DMS79 treated with DMSO at 0.1 percent for 48 hours (cell line): ENCODE results near the gene PCP4L1.
"Not testable (repeated sequence)": the region's sequence is repeated elsewhere in the genome, so short reads cannot be mapped to it uniquely, and the experiment has no call there.

Source experiments
- DNase-seq: peaks from one replicate; lab custom pipeline; 2025; lab: John Stamatoyannopoulos, UW

Gene PCP4L1

GRCh38 chr1:161258439-161259344, at the start of gene PCP4L1:
Gene PCP4L1, plus strand, starts transcription at chr1:161258745. Its CDS starts 230 bp downstream, at chr1:161258975.
- peak; percentile 36 for DNase-seq

DNA sequence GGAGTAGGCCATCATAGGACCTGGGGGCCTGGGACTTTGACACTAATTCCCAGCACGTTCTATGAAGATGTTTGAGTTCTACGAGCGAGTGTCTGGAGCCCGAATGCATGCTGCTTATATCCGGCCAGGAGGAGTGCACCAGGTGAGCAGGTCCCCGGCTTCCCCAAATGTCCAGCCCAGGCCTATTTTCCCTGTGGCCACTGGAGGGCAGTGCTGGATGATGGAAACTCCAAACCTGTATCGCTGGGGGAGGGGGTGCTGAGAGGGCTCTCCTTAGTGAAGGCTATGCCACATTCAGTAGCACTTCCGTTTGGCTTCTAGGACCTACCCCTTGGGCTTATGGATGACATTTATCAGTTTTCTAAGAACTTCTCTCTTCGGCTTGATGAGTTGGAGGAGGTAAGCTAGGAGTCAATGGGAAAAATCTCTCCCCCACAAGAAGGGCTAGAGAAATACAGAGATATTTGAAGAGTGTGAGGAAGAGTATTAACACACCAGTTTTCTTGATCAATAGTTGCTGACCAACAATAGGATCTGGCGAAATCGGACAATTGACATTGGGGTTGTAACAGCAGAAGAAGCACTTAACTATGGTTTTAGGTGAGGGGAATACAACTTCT, 48.6 kb upstream of the PCP4L1 start:
- peak; percentile 56 for DNase-seq

DNA sequence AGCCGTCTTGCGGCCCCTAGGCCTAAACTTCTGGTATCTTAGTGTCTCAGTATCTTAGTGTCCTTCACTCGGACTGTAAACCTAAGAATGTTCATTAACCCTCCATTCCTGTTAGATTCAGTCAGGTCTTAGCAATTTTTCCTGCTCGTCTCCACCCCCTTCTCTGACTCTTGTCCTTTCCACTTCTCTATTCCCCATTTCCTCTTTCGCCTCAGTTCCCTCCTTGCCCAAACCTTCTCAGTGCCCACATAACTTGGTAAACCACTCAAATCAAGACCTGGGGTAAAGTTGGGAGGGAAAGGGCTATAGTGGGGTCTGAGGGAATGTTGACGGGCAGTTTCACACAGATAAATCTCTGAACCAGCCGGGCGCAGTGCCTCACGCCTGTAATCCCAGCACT, 44.2 kb upstream of the PCP4L1 start:
- no peak for DNase-seq

GRCh38 chr1:161215076-161215475, 43.5 kb upstream of the PCP4L1 start, which contains the start of gene FCER1G:
Gene FCER1G, plus strand, starts transcription at chr1:161215295. Its CDS starts 27 bp downstream, at chr1:161215322.
- DNase-seq = no peak

GRCh38 chr1:161216945-161217712, 41.4 kb upstream of the PCP4L1 start:
- peak; percentile 46 for DNase-seq

DNA sequence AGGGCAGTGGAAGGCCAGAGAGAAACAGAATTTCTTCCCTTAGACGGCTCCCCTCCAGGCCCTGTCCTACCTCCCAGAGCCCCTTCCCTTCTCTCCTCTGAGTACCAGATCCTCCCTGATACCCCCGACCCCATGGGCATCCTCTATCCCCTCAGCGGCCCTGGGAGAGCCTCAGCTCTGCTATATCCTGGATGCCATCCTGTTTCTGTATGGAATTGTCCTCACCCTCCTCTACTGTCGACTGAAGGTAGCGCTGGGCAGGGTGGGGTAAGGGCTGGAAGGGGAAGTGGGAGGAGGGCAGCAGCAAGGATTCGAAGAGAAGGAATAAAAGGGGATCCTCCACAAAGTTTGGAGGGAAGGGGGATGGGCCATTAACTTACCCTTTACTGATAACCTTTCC, 40.7 kb upstream of the PCP4L1 start:
- no peak for DNase-seq

GRCh38 chr1:161218301-161219077, 40.1 kb upstream of the PCP4L1 start:
- DNase-seq = no peak

DNA sequence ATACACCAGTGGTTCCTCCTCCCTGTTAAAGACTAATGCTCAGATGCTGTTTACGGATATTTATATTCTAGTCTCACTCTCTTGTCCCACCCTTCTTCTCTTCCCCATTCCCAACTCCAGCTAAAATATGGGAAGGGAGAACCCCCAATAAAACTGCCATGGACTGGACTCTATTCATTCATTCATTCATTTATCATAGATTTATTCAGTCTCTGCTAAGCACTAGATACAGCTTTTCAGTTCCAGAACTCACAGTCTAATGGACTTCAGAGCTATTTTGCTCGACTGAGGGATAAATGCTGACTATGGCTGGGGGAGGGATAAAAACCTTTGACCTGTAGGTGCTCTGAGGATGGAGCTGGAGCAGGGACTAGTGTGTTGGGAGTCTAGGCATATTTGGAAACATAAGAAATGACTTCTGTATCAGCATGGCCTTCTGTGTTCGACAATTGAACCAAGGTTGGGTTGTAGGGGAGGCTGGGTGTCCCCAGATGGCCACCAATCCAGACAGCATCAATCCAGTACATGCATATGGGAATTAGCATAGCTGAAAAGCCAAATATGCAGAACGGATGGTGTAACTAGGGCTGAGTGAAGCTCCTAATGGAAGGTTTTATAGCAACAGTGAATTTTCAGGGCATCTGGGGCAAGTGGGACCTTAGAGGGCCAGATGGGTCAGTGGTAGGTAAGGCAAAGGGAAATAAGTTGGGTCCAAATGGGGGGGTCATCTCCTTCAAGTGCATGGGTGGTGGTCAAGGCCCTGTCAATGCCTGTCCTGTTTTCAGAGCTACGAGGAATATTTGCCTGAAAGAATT, 39.3 kb upstream of the PCP4L1 start:
- no peak for DNase-seq

DNA sequence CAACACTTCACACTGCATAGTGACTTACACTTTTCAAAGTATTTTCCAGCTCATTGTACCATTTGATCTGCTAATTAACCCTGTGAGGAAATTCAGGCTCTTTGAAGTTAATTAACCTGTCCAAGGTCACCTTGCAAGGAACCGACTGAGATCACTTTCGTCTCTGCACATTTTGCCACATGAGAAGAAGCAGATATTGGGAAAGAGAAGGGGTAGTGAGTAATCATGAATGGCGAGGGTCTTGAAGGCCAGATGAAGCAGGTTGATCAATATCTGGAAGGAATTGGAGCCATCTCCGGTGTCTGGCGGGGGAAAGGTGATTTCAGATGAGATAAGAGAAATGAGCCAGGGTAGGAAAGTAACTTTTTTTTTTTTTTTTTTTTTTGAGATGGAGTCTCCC, 38.5 kb upstream of the PCP4L1 start:
- DNase-seq = no peak

GRCh38 chr1:161222175-161223019, 36.1 kb upstream of the PCP4L1 start:
- no peak for DNase-seq

DNA sequence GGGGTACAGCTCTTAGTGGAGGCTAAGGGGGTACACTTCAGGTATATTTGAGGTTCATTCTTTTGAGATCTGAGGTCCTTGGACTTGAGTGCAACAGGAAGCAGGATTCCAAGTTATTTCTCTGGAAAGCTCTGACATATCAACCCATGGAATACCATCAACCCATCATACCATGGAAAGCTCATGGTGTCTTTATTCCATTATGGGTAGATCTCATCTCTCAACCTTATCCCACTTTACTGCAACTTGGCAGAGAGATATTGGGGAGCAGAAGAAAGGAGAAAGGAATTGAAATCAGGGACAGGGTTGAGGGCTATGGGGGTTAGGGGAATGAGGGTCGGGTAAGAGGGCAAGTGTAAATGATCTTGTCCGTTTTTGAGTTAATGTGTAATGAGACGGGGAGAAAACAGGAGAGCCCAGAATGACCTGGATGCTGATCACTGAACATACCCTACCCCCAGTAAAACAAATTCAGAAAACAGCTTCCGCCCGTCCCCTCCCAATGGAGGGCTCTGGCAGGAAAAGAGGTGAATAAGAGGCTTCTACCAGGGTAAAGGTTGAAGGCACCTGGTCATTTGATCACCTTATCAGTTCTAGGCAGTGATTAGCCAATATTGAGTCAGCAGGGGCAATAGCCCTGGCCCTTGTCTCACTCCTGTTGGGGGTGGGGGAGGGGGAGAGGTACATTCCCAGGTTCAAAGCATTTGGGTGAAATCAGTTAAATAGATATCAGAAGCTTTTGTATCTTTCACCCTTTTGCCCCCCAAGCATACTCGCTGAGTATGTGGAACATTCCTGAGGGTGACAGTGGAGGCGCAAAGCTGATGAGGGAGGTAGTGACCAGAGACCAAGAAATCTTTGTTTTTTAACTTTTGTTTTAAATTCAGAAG, 34.5 kb upstream of the PCP4L1 start:
- DNase-seq = no peak

DNA sequence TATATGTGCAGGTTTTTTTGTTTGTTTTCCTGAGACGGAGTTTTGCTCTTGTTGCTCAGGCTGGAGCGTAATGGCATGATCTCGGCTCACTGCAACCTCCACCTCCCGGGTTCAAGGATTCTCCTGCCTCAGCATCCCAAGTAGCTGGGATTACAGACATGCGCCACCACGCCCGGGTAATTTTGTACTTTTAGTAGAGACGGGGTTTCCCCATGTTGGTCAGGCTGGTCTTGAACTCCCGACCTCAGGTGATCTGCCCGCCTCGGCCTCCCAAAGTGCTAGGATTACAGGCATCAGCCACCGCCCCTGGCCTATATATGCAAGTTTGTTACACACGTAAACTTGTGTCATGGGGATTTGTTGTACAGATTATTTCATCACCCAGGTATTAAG, 33.9 kb upstream of the PCP4L1 start:
- DNase-seq = not testable (repeated sequence)

GRCh38 chr1:161225178-161225533, 33.4 kb upstream of the PCP4L1 start:
- DNase-seq = no peak

DNA sequence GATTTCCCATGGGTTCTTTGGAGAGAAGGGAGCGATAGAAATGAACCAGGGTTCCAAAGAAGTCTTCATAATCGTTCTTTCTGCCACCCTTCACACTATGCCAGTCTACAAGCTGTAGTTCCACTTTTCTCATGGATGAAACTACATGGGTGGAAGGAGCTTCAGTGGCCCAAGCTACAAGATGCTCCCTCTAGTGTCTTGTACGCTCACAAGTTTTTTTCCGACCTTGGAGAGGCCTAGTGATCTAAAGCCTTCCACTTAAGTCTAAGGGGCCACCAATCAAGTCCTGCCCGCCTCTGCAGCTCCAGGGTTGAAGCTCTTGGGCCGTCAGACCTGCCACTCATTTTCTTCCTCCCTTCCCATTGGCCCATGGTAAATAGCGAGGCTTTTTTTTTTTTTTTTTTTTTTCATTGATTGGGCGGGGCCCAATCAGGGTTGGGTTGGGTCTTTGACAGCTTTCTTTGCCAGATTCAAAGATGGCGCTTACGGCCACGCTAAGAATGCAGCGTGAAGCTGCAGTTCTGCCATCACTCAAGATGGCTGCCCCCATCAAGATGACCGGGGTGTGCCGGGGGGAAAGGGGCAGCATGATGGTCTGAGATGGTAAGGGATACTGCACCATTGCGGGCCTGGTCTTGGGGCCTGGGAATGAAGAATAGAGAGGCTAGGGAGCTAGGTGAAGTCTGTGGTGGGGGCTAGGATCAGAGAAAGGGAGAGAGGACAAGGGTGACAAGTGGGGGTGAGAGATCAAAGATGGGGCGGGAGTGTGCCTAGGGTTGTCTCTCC, 32.8 kb upstream of the PCP4L1 start, which contains the start of gene TOMM40L:
TOMM40L (plus strand) TSS at position 527 of the 786 bp plus-strand sequence. CDS start 430 bp downstream, outside the sequence.
- DNase-seq = peak; percentile 92

GRCh38 chr1:161226320-161226711, 32.2 kb upstream of the PCP4L1 start:
- DNase-seq = no peak

DNA sequence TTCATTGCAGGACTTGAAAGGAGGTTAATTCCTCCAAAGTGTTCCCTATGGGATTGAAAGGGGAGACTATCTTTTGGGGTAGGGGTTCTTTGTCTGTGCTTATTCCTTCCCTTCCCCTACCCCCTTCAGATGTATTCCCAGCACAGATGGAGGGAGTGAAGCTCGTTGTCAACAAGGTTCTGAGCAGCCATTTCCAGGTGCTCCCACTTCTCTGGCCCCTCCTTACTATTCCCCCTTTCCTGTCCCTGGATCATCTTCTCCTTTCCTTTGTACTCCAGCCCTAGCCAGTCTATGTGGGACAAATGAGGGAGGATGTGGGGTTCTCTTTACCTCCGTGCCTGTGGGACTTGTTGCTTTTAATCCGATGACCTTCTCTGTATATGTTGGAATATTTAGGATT, 31.8 kb upstream of the PCP4L1 start:
- DNase-seq = no peak

- DNase-seq = peak; percentile 72
These were observed 31.2 kb upstream of the PCP4L1 start for GRCh38 chr1:161227196-161227871.
